Right lobe of liver (tissue), 4 donors: ENCODE results near the gene NPR1.

ENCODE experiments used
- POLR2A ChIP-seq: fragments of 450-650 bp; IDR thresholded peaks from one replicate; pipeline ENCODE4 v1.6.1; 2017; ENCODE audit warnings: antibody characterized with exemption, mild to moderate bottlenecking
- TF ChIP-seq, protein P1 (sequence below), 4 donors: fragments of 200-600 bp in 3 of 4; fragments of 450-650 bp in 1 of 4; IDR thresholded peaks; one replicate each; pipeline versions ENCODE4 v1.5.1 to v1.8.0; 2016 to 2022; ENCODE audit warnings: antibody characterized with exemption in 4 of 4, mild to moderate bottlenecking in 2 of 4
- donor health status: DM: no; HTN: no; CAD: no.
- donor health status: DM: no; HTN: no; CAD: no.
- donor health status: DM: no; HTN: yes; CAD: no.

GRCh38 chr1:153667439-153667838 lies 11.0 kb upstream of the NPR1 start:
- TF ChIP-seq, protein P1, sequence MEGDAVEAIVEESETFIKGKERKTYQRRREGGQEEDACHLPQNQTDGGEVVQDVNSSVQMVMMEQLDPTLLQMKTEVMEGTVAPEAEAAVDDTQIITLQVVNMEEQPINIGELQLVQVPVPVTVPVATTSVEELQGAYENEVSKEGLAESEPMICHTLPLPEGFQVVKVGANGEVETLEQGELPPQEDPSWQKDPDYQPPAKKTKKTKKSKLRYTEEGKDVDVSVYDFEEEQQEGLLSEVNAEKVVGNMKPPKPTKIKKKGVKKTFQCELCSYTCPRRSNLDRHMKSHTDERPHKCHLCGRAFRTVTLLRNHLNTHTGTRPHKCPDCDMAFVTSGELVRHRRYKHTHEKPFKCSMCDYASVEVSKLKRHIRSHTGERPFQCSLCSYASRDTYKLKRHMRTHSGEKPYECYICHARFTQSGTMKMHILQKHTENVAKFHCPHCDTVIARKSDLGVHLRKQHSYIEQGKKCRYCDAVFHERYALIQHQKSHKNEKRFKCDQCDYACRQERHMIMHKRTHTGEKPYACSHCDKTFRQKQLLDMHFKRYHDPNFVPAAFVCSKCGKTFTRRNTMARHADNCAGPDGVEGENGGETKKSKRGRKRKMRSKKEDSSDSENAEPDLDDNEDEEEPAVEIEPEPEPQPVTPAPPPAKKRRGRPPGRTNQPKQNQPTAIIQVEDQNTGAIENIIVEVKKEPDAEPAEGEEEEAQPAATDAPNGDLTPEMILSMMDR (IDR thresholded peaks at IDR 0.05): no peak
- TF ChIP-seq POLR2A: no peak
